ENCODE data around the gene KCNG2.

- no peak for TF ChIP-seq CTCF (IDR thresholded peaks at IDR 0.05)
- no peak for TF ChIP-seq POLR2A (IDR thresholded peaks at IDR 0.05; ENCODE audit: low read depth)
Observed at GRCh38 chr18:79853993-79854364, 56.2 kb downstream of the KCNG2 start.
